Ramos (cell line): ENCODE measurements around the gene SLC4A3.

ENCODE experiments used
- in situ Hi-C: fragments of 300-500 bp; cut with MboI; formaldehyde crosslinking; loops from one replicate; pipeline ENCODE4 v1.14.3; 2022; ENCODE audit warnings: low sequenced_read_pairs; ENCODE audit not compliant: unreplicated experiment

Gene SLC4A3

GRCh38 chr2:219611866-219612576 is 15.4 kb upstream of the SLC4A3 start:
- in situ Hi-C loops: no loop called here

- in situ Hi-C loops: no loop called here
These were observed 14.7 kb upstream of the SLC4A3 start for GRCh38 chr2:219612577-219613286.

- in situ Hi-C loops: no loop called here
These were observed 13.9 kb upstream of the SLC4A3 start for GRCh38 chr2:219613461-219614070.

GRCh38 chr2:219614076-219614860 is 13.2 kb upstream of the SLC4A3 start:
- in situ Hi-C loops: no loop called here

GRCh38 chr2:219615036-219615435 is 12.4 kb upstream of the SLC4A3 start:
- in situ Hi-C loops: no loop called here

GRCh38 chr2:219615894-219616293 is 11.5 kb upstream of the SLC4A3 start:
- in situ Hi-C loops: no loop called here

GRCh38 chr2:219616550-219616949 is 10.9 kb upstream of the SLC4A3 start:
- in situ Hi-C loops: no loop called here

GRCh38 chr2:219618733-219619122 is 8.7 kb upstream of the SLC4A3 start:
- in situ Hi-C loops: no loop called here

- in situ Hi-C loops: no loop called here
These were observed 8.2 kb upstream of the SLC4A3 start for GRCh38 chr2:219619235-219619634.

- in situ Hi-C loops: no loop called here
These were observed 6.9 kb upstream of the SLC4A3 start for GRCh38 chr2:219620546-219620945.

- in situ Hi-C loops: no loop called here
These were observed 5.5 kb upstream of the SLC4A3 start for GRCh38 chr2:219621935-219622334.

- in situ Hi-C loops: no loop called here
These were observed 5.0 kb upstream of the SLC4A3 start for GRCh38 chr2:219622472-219622871.

GRCh38 chr2:219624565-219624964 is 2.9 kb upstream of the SLC4A3 start:
- in situ Hi-C loops: no loop called here

- in situ Hi-C loops: no loop called here
These were observed 2.3 kb upstream of the SLC4A3 start for GRCh38 chr2:219625179-219625578.

- in situ Hi-C loops: no loop called here
These were observed 890 bp upstream of the SLC4A3 start for GRCh38 chr2:219626540-219626939.

- in situ Hi-C loops: no loop called here
These were observed 980 bp downstream of the SLC4A3 start for GRCh38 chr2:219628235-219628985.

GRCh38 chr2:219628986-219629901 is 1.8 kb downstream of the SLC4A3 start:
- in situ Hi-C loops: no loop called here

GRCh38 chr2:219629976-219630695 is 2.7 kb downstream of the SLC4A3 start:
- in situ Hi-C loops: no loop called here
